ENCODE results near the gene RPS6KA2.

The RPS6KA2 gene

GRCh38 chr6:166423781-166424180 lies 203.3 kb downstream of the RPS6KA2 start:
- H3K9me3 ChIP-seq (ENCODE audit: control insufficient read depth in 1 of 2, low read length in 2 of 2): no peaks in the 10 kb centered on the region
- peaks cover 4 to 15% of the 10 kb centered on the region in 2 donors for H3K36me3 ChIP-seq (ENCODE audit: control insufficient read depth in 1 of 2, insufficient read depth in 2 of 2, low read length in 2 of 2)
- no peak overlapping the region for H3K4me3 ChIP-seq (ENCODE audit: low read depth in 1 of 2, low read length in 2 of 2)
- H3K4me1 ChIP-seq (ENCODE audit: control insufficient read depth in 1 of 2, insufficient read depth in 2 of 2, low read length in 2 of 2): peaks cover 0 to 12% of the 10 kb centered on the region in 2 donors
- no peak overlapping the region for H3K27ac ChIP-seq (ENCODE audit: low read depth, low read length)
- no peaks in the 10 kb centered on the region for H3K27me3 ChIP-seq (ENCODE audit: control insufficient read depth in 1 of 2, insufficient read depth in 2 of 2, low read length in 2 of 2)
- no peak overlapping the region for H3K9ac ChIP-seq (ENCODE audit: low read depth in 1 of 2, low read length in 2 of 2)

GRCh38 chr6:166423051-166423745 lies 203.9 kb downstream of the RPS6KA2 start:
- Histone ChIP-seq H3K36me3 (ENCODE audit: control insufficient read depth in 1 of 2, insufficient read depth in 2 of 2, low read length in 2 of 2) (peaks cover 4 to 15% of the 10 kb centered on the region in 2 donors), H3K9ac (ENCODE audit: low read depth in 1 of 2, low read length in 2 of 2) (no peak overlapping the region), H3K27ac (ENCODE audit: low read depth, low read length) (no peak overlapping the region), H3K4me3 (ENCODE audit: low read depth in 1 of 2, low read length in 2 of 2) (no peak overlapping the region), H3K9me3 (ENCODE audit: control insufficient read depth in 1 of 2, low read length in 2 of 2) (no peaks in the 10 kb centered on the region), H3K4me1 (ENCODE audit: control insufficient read depth in 1 of 2, insufficient read depth in 2 of 2, low read length in 2 of 2) (peaks cover 0 to 12% of the 10 kb centered on the region in 2 donors), H3K27me3 (ENCODE audit: control insufficient read depth in 1 of 2, insufficient read depth in 2 of 2, low read length in 2 of 2) (no peaks in the 10 kb centered on the region)

GRCh38 chr6:166422201-166422940 lies 204.7 kb downstream of the RPS6KA2 start:
- H3K27ac ChIP-seq (ENCODE audit: low read depth, low read length): no peak overlapping the region
- H3K9ac ChIP-seq (ENCODE audit: low read depth in 1 of 2, low read length in 2 of 2): no peak overlapping the region
- H3K4me3 ChIP-seq (ENCODE audit: low read depth in 1 of 2, low read length in 2 of 2): no peak overlapping the region
- H3K36me3 ChIP-seq (ENCODE audit: control insufficient read depth in 1 of 2, insufficient read depth in 2 of 2, low read length in 2 of 2): peaks cover 4 to 15% of the 10 kb centered on the region in 2 donors
- H3K9me3 ChIP-seq (ENCODE audit: control insufficient read depth in 1 of 2, low read length in 2 of 2): no peaks in the 10 kb centered on the region
- H3K27me3 ChIP-seq (ENCODE audit: control insufficient read depth in 1 of 2, insufficient read depth in 2 of 2, low read length in 2 of 2): no peaks in the 10 kb centered on the region
- peaks cover 0 to 12% of the 10 kb centered on the region in 2 donors for H3K4me1 ChIP-seq (ENCODE audit: control insufficient read depth in 1 of 2, insufficient read depth in 2 of 2, low read length in 2 of 2)

- H3K9me3 ChIP-seq (ENCODE audit: control insufficient read depth in 1 of 2, low read length in 2 of 2): no peaks in the 10 kb centered on the region
- H3K4me1 ChIP-seq (ENCODE audit: control insufficient read depth in 1 of 2, insufficient read depth in 2 of 2, low read length in 2 of 2): peaks cover 0 to 25% of the 10 kb centered on the region in 2 donors
- no peak overlapping the region for H3K4me3 ChIP-seq (ENCODE audit: low read depth in 1 of 2, low read length in 2 of 2)
- no peaks in the 10 kb centered on the region for H3K27me3 ChIP-seq (ENCODE audit: control insufficient read depth in 1 of 2, insufficient read depth in 2 of 2, low read length in 2 of 2)
- H3K27ac ChIP-seq (ENCODE audit: low read depth, low read length): no peak overlapping the region
- H3K36me3 ChIP-seq (ENCODE audit: control insufficient read depth in 1 of 2, insufficient read depth in 2 of 2, low read length in 2 of 2): peaks cover 4 to 17% of the 10 kb centered on the region in 2 donors
- H3K9ac ChIP-seq (ENCODE audit: low read depth in 1 of 2, low read length in 2 of 2): no peak overlapping the region
Observed at GRCh38 chr6:166420351-166420750, 206.7 kb downstream of the RPS6KA2 start.

- Histone ChIP-seq H3K9me3 (ENCODE audit: control insufficient read depth in 1 of 2, low read length in 2 of 2) (no peaks in the 10 kb centered on the region), H3K9ac (ENCODE audit: low read depth in 1 of 2, low read length in 2 of 2) (no peak overlapping the region), H3K4me1 (ENCODE audit: control insufficient read depth in 1 of 2, insufficient read depth in 2 of 2, low read length in 2 of 2) (peaks cover 0 to 25% of the 10 kb centered on the region in 2 donors), H3K27me3 (ENCODE audit: control insufficient read depth in 1 of 2, insufficient read depth in 2 of 2, low read length in 2 of 2) (no peaks in the 10 kb centered on the region), H3K27ac (ENCODE audit: low read depth, low read length) (no peak overlapping the region), H3K4me3 (ENCODE audit: low read depth in 1 of 2, low read length in 2 of 2) (no peak overlapping the region), H3K36me3 (ENCODE audit: control insufficient read depth in 1 of 2, insufficient read depth in 2 of 2, low read length in 2 of 2) (peaks cover 4 to 18% of the 10 kb centered on the region in 2 donors)
Observed at GRCh38 chr6:166419717-166420116, 207.3 kb downstream of the RPS6KA2 start.

GRCh38 chr6:166419286-166419685 lies 207.8 kb downstream of the RPS6KA2 start:
- Histone ChIP-seq H3K27ac (ENCODE audit: low read depth, low read length) (no peak overlapping the region), H3K4me3 (ENCODE audit: low read depth in 1 of 2, low read length in 2 of 2) (no peak overlapping the region), H3K36me3 (ENCODE audit: control insufficient read depth in 1 of 2, insufficient read depth in 2 of 2, low read length in 2 of 2) (peaks cover 4 to 18% of the 10 kb centered on the region in 2 donors), H3K27me3 (ENCODE audit: control insufficient read depth in 1 of 2, insufficient read depth in 2 of 2, low read length in 2 of 2) (no peaks in the 10 kb centered on the region), H3K9ac (ENCODE audit: low read depth in 1 of 2, low read length in 2 of 2) (no peak overlapping the region), H3K4me1 (ENCODE audit: control insufficient read depth in 1 of 2, insufficient read depth in 2 of 2, low read length in 2 of 2) (peaks cover 0 to 25% of the 10 kb centered on the region in 2 donors), H3K9me3 (ENCODE audit: control insufficient read depth in 1 of 2, low read length in 2 of 2) (no peaks in the 10 kb centered on the region)

- H3K27me3 ChIP-seq (ENCODE audit: control insufficient read depth in 1 of 2, insufficient read depth in 2 of 2, low read length in 2 of 2): no peaks in the 10 kb centered on the region
- H3K36me3 ChIP-seq (ENCODE audit: control insufficient read depth in 1 of 2, insufficient read depth in 2 of 2, low read length in 2 of 2): peaks cover 4 to 15% of the 10 kb centered on the region in 2 donors
- no peak overlapping the region for H3K4me3 ChIP-seq (ENCODE audit: low read depth in 1 of 2, low read length in 2 of 2)
- H3K4me1 ChIP-seq (ENCODE audit: control insufficient read depth in 1 of 2, insufficient read depth in 2 of 2, low read length in 2 of 2): peaks cover 0 to 25% of the 10 kb centered on the region in 2 donors
- H3K9me3 ChIP-seq (ENCODE audit: control insufficient read depth in 1 of 2, low read length in 2 of 2): no peaks in the 10 kb centered on the region
- no peak overlapping the region for H3K9ac ChIP-seq (ENCODE audit: low read depth in 1 of 2, low read length in 2 of 2)
- H3K27ac ChIP-seq (ENCODE audit: low read depth, low read length): no peak overlapping the region
Observed at GRCh38 chr6:166418691-166419143, 208.3 kb downstream of the RPS6KA2 start.

GRCh38 chr6:166417285-166417691 lies 209.8 kb downstream of the RPS6KA2 start:
- no peak overlapping the region for H3K27ac ChIP-seq (ENCODE audit: low read depth, low read length)
- no peaks in the 10 kb centered on the region for H3K27me3 ChIP-seq (ENCODE audit: control insufficient read depth in 1 of 2, insufficient read depth in 2 of 2, low read length in 2 of 2)
- H3K9me3 ChIP-seq (ENCODE audit: control insufficient read depth in 1 of 2, low read length in 2 of 2): no peaks in the 10 kb centered on the region
- H3K4me3 ChIP-seq (ENCODE audit: low read depth in 1 of 2, low read length in 2 of 2): no peak overlapping the region
- no peak overlapping the region for H3K9ac ChIP-seq (ENCODE audit: low read depth in 1 of 2, low read length in 2 of 2)
- peaks cover 0 to 7% of the 10 kb centered on the region in 2 donors for H3K36me3 ChIP-seq (ENCODE audit: control insufficient read depth in 1 of 2, insufficient read depth in 2 of 2, low read length in 2 of 2)
- H3K4me1 ChIP-seq (ENCODE audit: control insufficient read depth in 1 of 2, insufficient read depth in 2 of 2, low read length in 2 of 2): peaks cover 3 to 28% of the 10 kb centered on the region in 2 donors

GRCh38 chr6:166415833-166416347 lies 211.2 kb downstream of the RPS6KA2 start:
- Histone ChIP-seq H3K27me3 (ENCODE audit: control insufficient read depth in 1 of 2, insufficient read depth in 2 of 2, low read length in 2 of 2) (no peaks in the 10 kb centered on the region), H3K36me3 (ENCODE audit: control insufficient read depth in 1 of 2, insufficient read depth in 2 of 2, low read length in 2 of 2) (peaks cover 0 to 7% of the 10 kb centered on the region in 2 donors), H3K9ac (ENCODE audit: low read depth in 1 of 2, low read length in 2 of 2) (no peak overlapping the region), H3K27ac (ENCODE audit: low read depth, low read length) (no peak overlapping the region), H3K4me1 (ENCODE audit: control insufficient read depth in 1 of 2, insufficient read depth in 2 of 2, low read length in 2 of 2) (peaks cover 3 to 28% of the 10 kb centered on the region in 2 donors), H3K9me3 (ENCODE audit: control insufficient read depth in 1 of 2, low read length in 2 of 2) (no peaks in the 10 kb centered on the region), H3K4me3 (ENCODE audit: low read depth in 1 of 2, low read length in 2 of 2) (no peak overlapping the region)

- H3K4me3 ChIP-seq (ENCODE audit: low read depth in 1 of 2, low read length in 2 of 2): no peak overlapping the region
- peaks cover 0 to 7% of the 10 kb centered on the region in 2 donors for H3K36me3 ChIP-seq (ENCODE audit: control insufficient read depth in 1 of 2, insufficient read depth in 2 of 2, low read length in 2 of 2)
- no peaks in the 10 kb centered on the region for H3K9me3 ChIP-seq (ENCODE audit: control insufficient read depth in 1 of 2, low read length in 2 of 2)
- no peaks in the 10 kb centered on the region for H3K27me3 ChIP-seq (ENCODE audit: control insufficient read depth in 1 of 2, insufficient read depth in 2 of 2, low read length in 2 of 2)
- H3K9ac ChIP-seq (ENCODE audit: low read depth in 1 of 2, low read length in 2 of 2): no peak overlapping the region
- H3K4me1 ChIP-seq (ENCODE audit: control insufficient read depth in 1 of 2, insufficient read depth in 2 of 2, low read length in 2 of 2): peaks cover 3 to 26% of the 10 kb centered on the region in 2 donors
- H3K27ac ChIP-seq (ENCODE audit: low read depth, low read length): no peak overlapping the region
Observed at GRCh38 chr6:166415306-166415705, 211.7 kb downstream of the RPS6KA2 start.
